Measurements from ENCODE around the gene SLC26A4. TPM values are rescaled to one million over a fixed set of nuclear protein-coding genes. Genes with fewer than 3 reads are reported as not detected.

SLC26A4 gene
- total RNA-seq, 6 donors from 2014 or later, result 0.11 to 1.0 (median 0.56) TPM

DNA sequence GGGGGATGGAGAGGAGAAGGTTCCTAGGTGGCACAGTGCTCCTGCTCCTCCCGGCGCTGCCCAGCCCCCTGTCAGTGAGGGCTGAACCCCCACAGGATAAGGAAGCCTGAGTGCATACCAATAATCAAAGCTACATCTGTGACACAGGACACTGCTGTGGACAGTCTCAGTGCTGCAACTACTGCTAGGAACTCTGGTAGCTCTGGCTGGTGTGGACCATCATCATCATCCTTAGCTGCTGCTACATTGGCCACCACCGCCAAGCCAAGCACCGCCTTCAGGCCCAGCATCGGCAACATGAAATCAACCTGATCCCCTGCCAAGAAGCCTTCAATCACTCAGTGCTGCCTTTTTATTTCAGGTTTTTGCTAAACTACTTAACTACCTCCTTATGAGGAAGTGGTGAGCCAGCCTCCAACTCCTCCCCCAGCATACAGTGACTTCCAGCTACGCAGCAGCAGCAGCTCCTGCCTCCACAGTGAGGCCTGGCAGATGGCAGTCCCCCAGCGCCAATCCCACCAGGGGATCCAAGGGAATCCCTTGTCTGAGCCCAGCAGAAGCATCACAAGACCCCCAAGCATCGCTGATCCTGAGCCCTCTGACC is 32.1 kb upstream of the SLC26A4 start:
- H3K4me3 ChIP-seq, result no peak overlapping the region
- H3K27ac ChIP-seq, result no peak overlapping the region
- ATAC-seq (ENCODE audit: low FRiP score in 2 of 2), result no peak
- H3K9me3 ChIP-seq, result no peaks in the 10 kb centered on the region
- H3K27me3 ChIP-seq, result no peaks in the 10 kb centered on the region
- peak in 1 of 2 donors; percentile 44 for DNase-seq
- H3K36me3 ChIP-seq, result peaks cover 0 to 12% (median 5%) of the 10 kb centered on the region in 4 donors
- TF ChIP-seq, protein P1, sequence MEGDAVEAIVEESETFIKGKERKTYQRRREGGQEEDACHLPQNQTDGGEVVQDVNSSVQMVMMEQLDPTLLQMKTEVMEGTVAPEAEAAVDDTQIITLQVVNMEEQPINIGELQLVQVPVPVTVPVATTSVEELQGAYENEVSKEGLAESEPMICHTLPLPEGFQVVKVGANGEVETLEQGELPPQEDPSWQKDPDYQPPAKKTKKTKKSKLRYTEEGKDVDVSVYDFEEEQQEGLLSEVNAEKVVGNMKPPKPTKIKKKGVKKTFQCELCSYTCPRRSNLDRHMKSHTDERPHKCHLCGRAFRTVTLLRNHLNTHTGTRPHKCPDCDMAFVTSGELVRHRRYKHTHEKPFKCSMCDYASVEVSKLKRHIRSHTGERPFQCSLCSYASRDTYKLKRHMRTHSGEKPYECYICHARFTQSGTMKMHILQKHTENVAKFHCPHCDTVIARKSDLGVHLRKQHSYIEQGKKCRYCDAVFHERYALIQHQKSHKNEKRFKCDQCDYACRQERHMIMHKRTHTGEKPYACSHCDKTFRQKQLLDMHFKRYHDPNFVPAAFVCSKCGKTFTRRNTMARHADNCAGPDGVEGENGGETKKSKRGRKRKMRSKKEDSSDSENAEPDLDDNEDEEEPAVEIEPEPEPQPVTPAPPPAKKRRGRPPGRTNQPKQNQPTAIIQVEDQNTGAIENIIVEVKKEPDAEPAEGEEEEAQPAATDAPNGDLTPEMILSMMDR (IDR thresholded peaks at IDR 0.05), result no peak
- no peak for TF ChIP-seq EP300 (IDR thresholded peaks at IDR 0.05)
- H3K4me1 ChIP-seq, result no peaks in the 10 kb centered on the region
- WGBS, 2 donors, result 76 to 84% methylated on average over 7 to 8 of the region's 8 CpGs

GRCh38 chr7:107630342-107630741 is 30.3 kb upstream of the SLC26A4 start:
- Histone ChIP-seq H3K27me3 (no peaks in the 10 kb centered on the region), H3K9me3 (no peaks in the 10 kb centered on the region), H3K4me1 (no peaks in the 10 kb centered on the region), H3K27ac (no peak overlapping the region), H3K36me3 (peaks cover 0 to 12% (median 5%) of the 10 kb centered on the region in 4 donors), H3K4me3 (no peak overlapping the region)
- TF ChIP-seq EP300 (IDR thresholded peaks at IDR 0.05) (no peak), POLR2AphosphoS5 (IDR thresholded peaks at IDR 0.05) (no peak), POLR2A (IDR thresholded peaks at IDR 0.05) (no peak)
- TF ChIP-seq, protein P1 (IDR thresholded peaks at IDR 0.05), result no peak
- ATAC-seq (ENCODE audit: low FRiP score in 2 of 2), result no peak
- WGBS, 2 donors, result 89 to 92% methylated on average over 8 of the region's 8 CpGs
- peak in 1 of 2 donors; percentile 39 for DNase-seq

GRCh38 chr7:107631588-107632491 is 28.8 kb upstream of the SLC26A4 start:
- 87 to 89% methylated on average over 11 to 12 of the region's 12 CpGs for WGBS, 2 donors
- no peaks in the 10 kb centered on the region for H3K4me1 ChIP-seq
- ATAC-seq (ENCODE audit: low FRiP score in 2 of 2), result no peak
- no peaks in the 10 kb centered on the region for H3K27me3 ChIP-seq
- no peak overlapping the region for H3K27ac ChIP-seq
- peaks cover 0 to 12% (median 5%) of the 10 kb centered on the region in 4 donors for H3K36me3 ChIP-seq
- H3K4me3 ChIP-seq, result no peak overlapping the region
- no peak for DNase-seq
- no peaks in the 10 kb centered on the region for H3K9me3 ChIP-seq
- no peak for TF ChIP-seq POLR2A (IDR thresholded peaks at IDR 0.05)
- TF ChIP-seq EP300 (IDR thresholded peaks at IDR 0.05), result no peak
- no peak for TF ChIP-seq POLR2AphosphoS5 (IDR thresholded peaks at IDR 0.05)
- TF ChIP-seq, protein P1 (IDR thresholded peaks at IDR 0.05), result no peak

- DNase-seq (no peak), ATAC-seq (ENCODE audit: low FRiP score in 2 of 2) (no peak)
- Histone ChIP-seq H3K9me3 (no peaks in the 10 kb centered on the region), H3K27me3 (no peaks in the 10 kb centered on the region), H3K4me1 (no peaks in the 10 kb centered on the region), H3K27ac (no peak overlapping the region), H3K4me3 (no peak overlapping the region), H3K36me3 (peaks cover 0 to 12% (median 5%) of the 10 kb centered on the region in 4 donors)
- no peak for TF ChIP-seq POLR2A (IDR thresholded peaks at IDR 0.05)
- no peak for TF ChIP-seq EP300 (IDR thresholded peaks at IDR 0.05)
- no peak for TF ChIP-seq POLR2AphosphoS5 (IDR thresholded peaks at IDR 0.05)
- TF ChIP-seq, protein P1 (IDR thresholded peaks at IDR 0.05), result no peak
- 84 to 91% methylated on average over 2 of the region's 2 CpGs for WGBS, 2 donors
Measured at GRCh38 chr7:107632492-107632865, 28.1 kb upstream of the SLC26A4 start.
